C4-2B (cell line): ENCODE results near the gene CSTPP1.
"Not testable (repeated sequence)": the region's sequence is repeated elsewhere in the genome, so short reads cannot be mapped to it uniquely, and the experiment has no call there.

Experiments
- CTCF ChIP-seq: fragments of 450-650 bp; conservative IDR thresholded peaks from 2 replicates; pipeline ENCODE4 v1.5.1; 2017; ENCODE audit warnings: mild to moderate bottlenecking
- ZFX ChIP-seq: fragments of 450-650 bp; IDR thresholded peaks from 2 replicates; pipeline ENCODE4 v1.6.1; 2017

GRCh38 chr11:46989810-46990487 lies 53.4 kb downstream of the CSTPP1 start:
- not testable (repeated sequence) for TF ChIP-seq CTCF, ZFX
